HG03442 (cell line): ENCODE results near the gene AKT3.

ENCODE experiments used
- ATAC-seq: cut with Tn5 transposase; IDR thresholded peaks from one replicate; pipeline ENCODE4 v1.9.1; 2021; ENCODE audit warnings: mild to moderate bottlenecking, moderate library complexity; ENCODE audit not compliant: unreplicated experiment

Gene AKT3

GRCh38 chr1:243493156-243494129, 356.6 kb downstream of the AKT3 start:
- no peak for ATAC-seq

- no peak for ATAC-seq
Observed at GRCh38 chr1:243490748-243491686, 359.0 kb downstream of the AKT3 start.

GRCh38 chr1:243489681-243490546, 360.1 kb downstream of the AKT3 start:
- no peak for ATAC-seq

GRCh38 chr1:243489158-243489527, 360.9 kb downstream of the AKT3 start:
- no peak for ATAC-seq

- ATAC-seq, result no peak
Observed at GRCh38 chr1:243488459-243489157, 361.4 kb downstream of the AKT3 start.

GRCh38 chr1:243487649-243488227, 362.3 kb downstream of the AKT3 start:
- ATAC-seq, result no peak

- ATAC-seq, result no peak
Observed at GRCh38 chr1:243487036-243487648, 362.9 kb downstream of the AKT3 start.

GRCh38 chr1:243483952-243484351, 366.1 kb downstream of the AKT3 start:
- ATAC-seq, result no peak

GRCh38 chr1:243483071-243483771, 366.8 kb downstream of the AKT3 start:
- no peak for ATAC-seq

GRCh38 chr1:243482141-243483022, 367.7 kb downstream of the AKT3 start:
- no peak for ATAC-seq

GRCh38 chr1:243481101-243481500, 368.9 kb downstream of the AKT3 start:
- ATAC-seq, result no peak

GRCh38 chr1:243477731-243478290, 372.2 kb downstream of the AKT3 start:
- no peak for ATAC-seq

- no peak for ATAC-seq
Observed at GRCh38 chr1:243475966-243476365, 374.1 kb downstream of the AKT3 start.

GRCh38 chr1:243474906-243475305, 375.1 kb downstream of the AKT3 start:
- no peak for ATAC-seq

GRCh38 chr1:243474136-243474881, 375.7 kb downstream of the AKT3 start:
- no peak for ATAC-seq
